KBM-7 (cell line): ENCODE measurements around the gene UBR3.

Experiments
- DNase-seq: peaks from one replicate; pipeline ENCODE4 v3.0.0-alpha.2; 2015
- in situ Hi-C: fragments of 300-500 bp; cut with MboI; formaldehyde crosslinking; loops from 2 replicates; pipeline ENCODE4 v1.14.3; 2020; ENCODE audit warnings: low sequenced_read_pairs, low pct_unique_long_range_greater_than_20kb, mixed read lengths

UBR3 gene

DNA sequence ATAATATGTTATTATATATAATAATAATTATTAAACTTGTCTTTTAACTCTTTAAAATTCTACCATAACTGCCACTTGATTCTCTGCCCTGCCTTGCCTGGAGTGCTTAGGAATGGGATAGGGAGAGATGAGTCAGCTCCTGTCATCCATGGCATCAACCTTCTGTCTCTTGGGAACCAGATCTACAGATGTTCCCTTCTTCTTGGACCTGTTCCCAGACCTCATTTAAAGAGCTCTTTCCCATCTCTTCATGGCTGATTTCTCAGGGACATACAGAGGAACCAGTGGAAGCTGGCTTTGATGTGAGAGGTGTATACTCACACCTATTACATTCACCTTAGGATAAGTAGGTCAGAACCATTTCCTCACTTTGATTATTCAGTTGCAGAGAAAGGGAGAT lies 195.4 kb downstream of the UBR3 start:
- no peak for DNase-seq
- in situ Hi-C loops: no loop called here

- in situ Hi-C loops: no loop called here
- DNase-seq: no peak
These were observed 197.5 kb downstream of the UBR3 start for GRCh38 chr2:170024721-170025120.

GRCh38 chr2:170025223-170025622 lies 198.0 kb downstream of the UBR3 start:
- in situ Hi-C loops: no loop called here
- no peak for DNase-seq

DNA sequence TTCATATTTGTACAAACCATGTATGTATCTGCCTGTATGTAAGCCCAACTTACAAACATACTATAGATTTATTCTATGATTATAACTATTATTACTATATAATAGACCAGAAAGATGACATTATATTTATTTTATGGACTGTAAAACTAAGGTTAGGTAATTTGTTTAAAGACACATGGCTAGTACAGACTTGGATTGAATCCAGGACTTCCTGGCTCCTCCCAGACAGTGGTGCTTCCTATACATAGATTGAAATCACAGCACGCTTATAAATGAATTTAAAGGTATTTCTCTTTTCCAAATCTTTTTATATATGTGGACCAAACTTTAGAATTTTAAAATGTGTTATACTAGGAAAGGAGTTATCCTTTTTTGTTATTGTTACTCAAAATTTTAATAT lies 199.1 kb downstream of the UBR3 start:
- in situ Hi-C loops: no loop called here

DNA sequence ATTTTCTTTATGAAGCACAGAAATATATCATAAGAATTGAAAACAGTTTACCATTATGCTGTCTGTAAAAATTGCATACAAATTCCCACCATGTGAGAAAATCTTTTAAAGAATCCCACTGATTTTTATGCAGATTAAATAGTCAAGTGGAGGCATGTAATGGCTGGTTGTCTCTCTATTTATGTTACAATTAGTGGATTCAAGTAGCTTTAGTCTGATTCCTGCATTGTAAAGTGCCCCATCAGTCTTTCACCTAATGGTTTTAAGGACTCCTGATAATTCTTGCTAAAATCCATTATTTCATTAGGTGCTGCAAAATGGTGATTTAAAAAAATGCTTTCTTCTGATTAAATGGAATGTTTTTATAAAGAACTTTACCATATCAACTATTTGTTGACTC lies 202.3 kb downstream of the UBR3 start:
- in situ Hi-C loops: no loop called here
- DNase-seq: no peak

More for the DNA sequence above, 199.1 kb downstream of the UBR3 start:
- DNase-seq: no peak

GRCh38 chr2:170030040-170030439 lies 202.8 kb downstream of the UBR3 start:
- in situ Hi-C loops: no loop called here
- DNase-seq: no peak

DNA sequence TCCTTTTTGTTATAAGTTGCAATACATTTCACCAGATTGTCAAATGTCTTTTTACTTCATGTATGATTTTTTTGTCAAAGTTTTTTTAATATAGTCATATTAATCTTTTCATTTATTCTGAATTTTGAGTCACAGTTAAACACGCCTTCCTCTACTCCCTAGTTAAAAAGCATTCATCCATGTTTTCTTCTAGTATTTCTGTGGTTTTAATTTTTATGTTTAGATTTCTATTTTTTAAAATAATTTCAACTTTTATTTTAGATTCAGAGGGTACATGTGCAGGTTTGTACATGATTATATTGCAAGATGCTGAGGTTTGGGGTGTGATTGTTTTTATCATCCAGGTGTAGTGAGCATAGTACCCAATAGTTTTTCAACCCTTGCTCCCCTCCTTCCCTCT lies 204.0 kb downstream of the UBR3 start:
- no peak for DNase-seq
- in situ Hi-C loops: no loop called here

GRCh38 chr2:170034596-170034995 lies 207.3 kb downstream of the UBR3 start:
- in situ Hi-C loops: no loop called here

GRCh38 chr2:170038734-170039133 lies 211.5 kb downstream of the UBR3 start:
- DNase-seq: no peak
- in situ Hi-C loops: no loop called here

More at GRCh38 chr2:170034596-170034995, 207.3 kb downstream of the UBR3 start:
- DNase-seq: no peak

DNA sequence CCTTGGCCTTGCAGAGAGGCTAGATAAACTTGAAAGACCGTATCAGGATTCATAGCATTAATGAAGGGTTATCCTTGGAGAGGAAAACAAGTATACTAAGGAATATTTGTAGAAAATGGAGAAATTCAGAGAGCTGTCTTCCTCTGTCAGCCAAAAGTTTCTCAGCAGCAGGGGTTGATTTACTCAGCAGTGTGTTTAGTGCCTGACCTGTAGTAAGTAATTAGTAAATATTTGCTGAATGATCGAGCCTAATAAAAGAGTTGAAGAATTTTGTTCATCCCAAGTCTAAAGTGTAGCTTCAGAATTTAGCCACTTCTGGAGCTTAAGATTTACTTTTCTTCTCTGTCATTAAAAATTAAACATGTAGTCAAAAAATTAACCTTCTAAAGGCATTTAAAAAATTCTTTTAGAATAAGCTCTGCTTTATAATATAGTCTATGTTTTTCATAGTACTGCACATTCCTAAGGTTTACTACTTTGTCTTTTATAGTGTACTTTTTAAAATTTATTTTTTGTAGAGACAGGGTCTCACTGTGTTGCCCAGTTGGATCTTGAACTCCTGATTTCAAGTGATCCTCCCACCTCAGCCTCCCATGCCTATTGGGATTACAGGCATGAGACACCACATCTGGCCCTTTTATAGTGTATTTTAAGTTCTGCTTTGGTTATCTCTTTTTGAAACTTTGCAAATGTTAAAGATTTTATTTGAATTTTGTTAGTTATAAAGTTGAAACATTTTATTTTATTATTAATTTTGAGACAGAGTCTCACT lies 212.3 kb downstream of the UBR3 start:
- DNase-seq: no peak
- in situ Hi-C loops: no loop called here

GRCh38 chr2:170044751-170045478 lies 217.7 kb downstream of the UBR3 start:
- in situ Hi-C loops: no loop called here
- DNase-seq: no peak

DNA sequence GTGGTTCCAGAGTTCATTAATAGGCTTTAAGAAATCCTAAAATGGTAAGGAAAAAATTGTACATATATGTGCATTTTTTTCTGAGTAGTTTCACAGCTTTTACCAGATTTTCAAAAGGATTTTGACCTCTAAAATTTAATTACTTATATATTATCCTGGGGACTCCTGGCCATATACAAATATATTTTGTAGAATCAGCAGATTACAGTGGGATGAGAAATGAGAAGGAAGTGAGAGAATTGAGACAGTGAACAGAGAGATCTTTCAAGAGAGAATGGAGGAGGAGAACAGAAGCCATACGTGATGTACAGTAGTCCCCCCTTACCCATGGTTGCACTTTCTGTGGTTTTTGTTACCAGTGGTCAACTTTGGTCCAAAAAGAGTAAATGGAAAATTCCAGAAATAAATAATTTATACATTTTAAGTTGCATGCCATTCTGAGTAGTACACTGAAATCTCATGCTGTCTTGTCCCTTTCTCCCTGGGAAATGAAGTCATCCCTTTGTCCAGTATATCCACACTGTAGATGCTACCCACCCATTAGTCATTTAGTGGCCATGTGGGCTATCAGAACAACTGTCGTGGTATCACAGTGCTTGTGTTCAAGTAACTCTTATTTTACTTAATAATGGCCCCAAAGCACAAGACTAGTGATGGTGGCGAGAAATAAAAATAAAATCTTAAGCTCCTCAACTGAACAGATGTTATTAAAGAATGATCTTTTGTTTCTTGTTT lies 220.2 kb downstream of the UBR3 start:
- DNase-seq: no peak
- in situ Hi-C loops: no loop called here

GRCh38 chr2:170052151-170052550 lies 224.9 kb downstream of the UBR3 start:
- no peak for DNase-seq
- in situ Hi-C loops: no loop called here

DNA sequence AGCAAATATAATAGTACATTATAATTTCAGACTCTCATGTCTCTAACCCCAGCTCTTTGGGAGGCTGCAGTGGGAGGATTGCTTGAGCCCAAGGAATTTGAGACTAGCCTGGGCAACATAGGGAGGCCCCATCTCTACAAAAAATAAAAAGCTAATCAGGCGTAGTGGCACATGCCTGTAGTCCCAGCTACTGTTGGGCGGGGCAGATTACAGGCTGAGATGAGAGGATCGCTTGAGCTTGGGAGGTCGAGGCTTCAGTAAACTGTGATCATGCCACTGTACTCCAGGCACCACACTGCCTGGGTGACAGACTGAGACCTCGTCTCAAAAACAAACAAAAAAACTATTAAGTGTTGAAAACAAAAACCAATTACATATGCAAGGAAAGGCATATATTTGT lies 227.7 kb downstream of the UBR3 start:
- no peak for DNase-seq
- in situ Hi-C loops: no loop called here

DNA sequence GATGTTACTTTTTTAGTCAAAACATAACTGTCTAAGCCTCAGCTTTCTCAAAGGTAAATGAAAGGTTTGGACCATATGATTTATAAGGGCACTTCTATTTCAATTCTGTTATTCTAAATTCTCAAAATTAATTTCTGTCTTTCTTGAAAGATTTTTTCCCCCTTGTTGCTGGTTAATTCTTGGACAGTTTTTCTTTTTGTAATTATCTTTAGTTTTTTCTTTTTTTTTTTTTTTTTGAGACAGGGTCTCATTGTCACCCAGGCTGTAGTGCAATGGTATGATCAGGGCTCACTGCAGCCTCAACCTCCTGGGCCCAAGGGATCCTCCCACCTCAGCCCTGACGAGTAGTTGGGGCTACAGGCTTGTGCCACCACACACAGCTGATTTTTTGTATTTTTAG lies 229.6 kb downstream of the UBR3 start:
- no peak for DNase-seq
- in situ Hi-C loops: no loop called here

- in situ Hi-C loops: no loop called here
- DNase-seq: no peak
These were observed 236.4 kb downstream of the UBR3 start for GRCh38 chr2:170063456-170064235.

DNA sequence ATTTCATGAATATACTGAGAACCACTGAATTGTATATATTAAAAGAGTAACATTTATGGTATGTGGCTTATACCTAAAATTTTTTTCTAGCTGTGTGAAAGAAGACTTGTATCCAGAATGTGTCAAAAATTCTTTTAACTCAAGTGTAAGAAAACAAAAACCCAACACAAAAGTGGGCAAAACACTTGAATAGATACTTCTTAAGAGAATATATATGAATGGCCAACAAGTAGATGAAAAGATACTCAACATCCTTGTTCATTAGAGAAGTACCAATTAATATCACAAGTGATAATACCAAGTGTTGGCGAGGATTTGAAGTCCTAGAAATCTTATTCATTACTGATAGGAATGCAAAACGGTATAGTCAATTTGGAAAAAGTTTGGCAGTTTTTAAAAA lies 243.5 kb downstream of the UBR3 start:
- in situ Hi-C loops: no loop called here
- no peak for DNase-seq

DNA sequence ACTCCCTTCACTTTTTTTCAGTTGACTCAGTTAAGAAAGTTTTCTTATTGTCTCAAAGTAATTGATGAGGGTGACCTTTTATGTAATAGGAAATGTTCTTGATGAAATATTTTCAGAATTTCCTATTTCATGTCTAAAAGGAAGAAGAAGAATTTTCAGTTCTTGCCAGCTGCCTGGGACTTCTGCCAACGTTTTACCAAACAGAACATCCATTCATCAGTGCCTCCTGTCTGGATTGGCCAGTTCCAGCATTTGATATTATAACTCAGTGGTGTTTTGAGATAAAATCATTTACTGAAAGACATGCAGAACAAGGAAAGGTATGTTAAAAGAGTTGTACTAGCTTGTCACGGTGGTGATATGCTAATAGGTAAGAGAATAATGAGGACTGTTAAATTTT lies 246.0 kb downstream of the UBR3 start:
- in situ Hi-C loops: no loop called here
- no peak for DNase-seq

DNA sequence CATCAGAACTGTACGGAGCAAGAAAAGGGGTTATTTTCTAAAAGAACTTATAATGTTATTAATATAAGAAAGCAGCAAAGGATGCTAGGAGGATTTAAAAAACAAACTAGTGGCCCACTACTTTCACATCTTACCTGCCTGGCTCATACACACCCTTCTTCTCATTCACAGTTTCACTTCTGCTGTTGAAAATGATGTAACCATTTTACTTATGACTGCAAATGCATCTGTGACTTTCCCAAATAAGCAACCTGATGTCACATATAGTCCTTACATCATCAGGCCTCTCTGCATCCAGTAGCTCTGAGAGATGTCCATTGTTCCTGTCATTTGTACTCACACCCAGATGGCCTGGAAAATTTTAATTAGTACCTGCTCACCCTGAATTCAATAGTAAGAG lies 248.9 kb downstream of the UBR3 start:
- no peak for DNase-seq
- in situ Hi-C loops: no loop called here
